BLaER1 treated with 17β-estradiol and CSF1 and Interleukin-3, amounts not matched to agents 10 nM and 100 nM (cell line): ENCODE data around the gene SIRT2.
"Not testable (repeated sequence)": the region's sequence is repeated elsewhere in the genome, so short reads cannot be mapped to it uniquely, and the experiment has no call there.

Experiments used
- H3K27ac ChIP-seq, 11 experiments: shearing (Covaris generic); formaldehyde crosslinking; 2 replicates each; pipeline ENCODE4 v1.8.1; 2022
- H3K27me3 ChIP-seq, 11 experiments: shearing (Covaris generic); formaldehyde crosslinking; 2 replicates each; pipeline ENCODE4 v1.8.1; 2022
- H3K36me3 ChIP-seq, 11 experiments: shearing (Covaris generic); formaldehyde crosslinking; 2 replicates each; pipeline ENCODE4 v1.8.1; 2022
- H3K4me1 ChIP-seq, 10 experiments: shearing (Covaris generic); formaldehyde crosslinking; 2 replicates each; pipeline ENCODE4 v1.8.1; 2022
- H3K4me2 ChIP-seq, 11 experiments: shearing (Covaris generic); formaldehyde crosslinking; 2 replicates each; pipeline ENCODE4 v1.8.1; 2022
- H3K4me3 ChIP-seq, 10 experiments: shearing (Covaris generic); formaldehyde crosslinking; 2 replicates each; pipeline ENCODE4 v1.8.1; 2022
- H3K9ac ChIP-seq, 11 experiments: shearing (Covaris generic); formaldehyde crosslinking; 2 replicates each; pipeline ENCODE4 v1.8.1; 2022
- H3K9me3 ChIP-seq, 11 experiments: shearing (Covaris generic); formaldehyde crosslinking; replicated peaks in 1 of 11; 2 replicates each; pipeline ENCODE4 v1.8.1; 2022
- H4K20me1 ChIP-seq, 11 experiments: shearing (Covaris generic); formaldehyde crosslinking; 2 replicates each; pipeline ENCODE4 v1.8.1; 2022
- Cebpa-rat ChIP-seq, 11 experiments: shearing (Covaris generic); IDR thresholded peaks; 2 replicates each; pipeline ENCODE4 v1.8.1; 2022

Gene SIRT2

GRCh38 chr19:38880076-38880881, 19.1 kb downstream of the SIRT2 start:
- H3K27me3 ChIP-seq: no peaks in the 10 kb centered on the region
- no peaks in the 10 kb centered on the region for H4K20me1 ChIP-seq
- H3K27ac ChIP-seq: peak overlapping the region in 5 of 11 experiments; percentile 56 to 97 (median 86); a peak in 8 of 22 replicates
- H3K4me1 ChIP-seq: peaks cover 37 to 86% (median 76%) of the 10 kb centered on the region in 10 experiments
- H3K36me3 ChIP-seq: peaks cover 0 to 42% (median 11%) of the 10 kb centered on the region in 11 experiments; a peak in 13 of 22 replicates
- H3K4me2 ChIP-seq: peak overlapping the region in 8 of 11 experiments; percentile 91 to 99 (median 96); a peak in 15 of 22 replicates
- TF ChIP-seq Cebpa-rat (IDR thresholded peaks at IDR 0.05): no peak
- peak overlapping the region in 3 of 11 experiments; percentile 82 to 85 (median 83); a peak in 5 of 22 replicates for H3K9ac ChIP-seq
- H3K4me3 ChIP-seq: no peak overlapping the region
- H3K9me3 ChIP-seq: no peaks in the 10 kb centered on the region

GRCh38 chr19:38879400-38879751, 20.0 kb downstream of the SIRT2 start:
- Histone ChIP-seq H3K4me1 (peaks cover 37 to 87% (median 76%) of the 10 kb centered on the region in 10 experiments), H3K9me3 (no peaks in the 10 kb centered on the region), H3K27ac (peak overlapping the region in 10 of 11 experiments; percentile 84 to 97 (median 91); a peak in 19 of 22 replicates), H3K36me3 (peaks cover 0 to 34% (median 11%) of the 10 kb centered on the region in 11 experiments; a peak in 13 of 22 replicates), H4K20me1 (no peaks in the 10 kb centered on the region), H3K9ac (peak overlapping the region in 9 of 11 experiments; percentile 73 to 86 (median 82); a peak in 16 of 22 replicates), H3K27me3 (no peaks in the 10 kb centered on the region), H3K4me3 (peak overlapping the region in 4 of 10 experiments; percentile 46 to 53 (median 50); a peak in 6 of 20 replicates), H3K4me2 (peak overlapping the region in 10 of 11 experiments; percentile 88 to 99 (median 96); a peak in 20 of 22 replicates)
- TF ChIP-seq Cebpa-rat (IDR thresholded peaks at IDR 0.05): no peak

- peak overlapping the region in 9 of 10 experiments; percentile 44 to 66 (median 51); a peak in 18 of 20 replicates for H3K4me3 ChIP-seq
- H3K4me2 ChIP-seq: peak overlapping the region; percentile 87 to 99 (median 96)
- no peaks in the 10 kb centered on the region for H4K20me1 ChIP-seq
- peaks cover 0 to 32% (median 11%) of the 10 kb centered on the region in 11 experiments; a peak in 13 of 22 replicates for H3K36me3 ChIP-seq
- no peaks in the 10 kb centered on the region for H3K27me3 ChIP-seq
- no peak for TF ChIP-seq Cebpa-rat (IDR thresholded peaks at IDR 0.05)
- peaks cover 37 to 90% (median 79%) of the 10 kb centered on the region in 10 experiments for H3K4me1 ChIP-seq
- peak overlapping the region; percentile 78 to 97 (median 90) for H3K27ac ChIP-seq
- peak overlapping the region; percentile 73 to 86 (median 83) for H3K9ac ChIP-seq
- no peaks in the 10 kb centered on the region for H3K9me3 ChIP-seq
These were observed 20.6 kb downstream of the SIRT2 start for GRCh38 chr19:38878575-38879399.

- peak within 1 kb of the TSS; percentile 78 to 97 (median 90) for H3K27ac ChIP-seq
- peak within 1 kb of the TSS; percentile 87 to 99 (median 96) for H3K4me2 ChIP-seq
- peaks cover 0 to 26% (median 10%) of the 10 kb centered on the region in 11 experiments; a peak in 11 of 22 replicates for H3K36me3 ChIP-seq
- peak within 1 kb of the TSS; percentile 73 to 86 (median 83) for H3K9ac ChIP-seq
- H4K20me1 ChIP-seq: no peaks in the 10 kb centered on the region
- peak within 1 kb of the TSS; percentile 40 to 66 (median 50) for H3K4me3 ChIP-seq
- H3K27me3 ChIP-seq: no peaks in the 10 kb centered on the region
- no peaks in the 10 kb centered on the region for H3K9me3 ChIP-seq
- TF ChIP-seq Cebpa-rat (IDR thresholded peaks at IDR 0.05): no peak
- peaks cover 37 to 90% (median 80%) of the 10 kb centered on the region in 10 experiments for H3K4me1 ChIP-seq
These were observed 21.4 kb downstream of the SIRT2 start, which contains the start of gene RINL for GRCh38 chr19:38877781-38878574. Gene RINL, minus strand, starts transcription at chr19:38878275. Its CDS starts 1,533 bp downstream, at chr19:38876742.

GRCh38 chr19:38875656-38876395, 23.6 kb downstream of the SIRT2 start:
- H3K4me2 ChIP-seq: peak overlapping the region in 10 of 11 experiments; percentile 88 to 99 (median 96); a peak in 20 of 22 replicates
- H4K20me1 ChIP-seq: no peaks in the 10 kb centered on the region
- H3K9ac ChIP-seq: no peak overlapping the region
- H3K27me3 ChIP-seq: no peaks in the 10 kb centered on the region
- H3K27ac ChIP-seq: peak overlapping the region in 3 of 11 experiments; percentile 10 to 97 (median 58); a peak in 2 of 22 replicates
- TF ChIP-seq Cebpa-rat (IDR thresholded peaks at IDR 0.05): no peak
- no peak overlapping the region for H3K4me3 ChIP-seq
- H3K36me3 ChIP-seq: peaks cover 0 to 5% (median 0%) of the 10 kb centered on the region in 11 experiments; a peak in 2 of 22 replicates
- H3K4me1 ChIP-seq: peaks cover 39 to 87% (median 81%) of the 10 kb centered on the region in 10 experiments
- H3K9me3 ChIP-seq: no peaks in the 10 kb centered on the region

- H3K4me2 ChIP-seq: peak overlapping the region in 5 of 11 experiments; percentile 19 to 59 (median 34); a peak in 7 of 22 replicates
These were observed 26.0 kb downstream of the SIRT2 start for GRCh38 chr19:38873400-38873799.

GRCh38 chr19:38870612-38871011, 28.8 kb downstream of the SIRT2 start:
- H3K9ac ChIP-seq: peak overlapping the region in 3 of 11 experiments; percentile 42 to 72 (median 66); a peak in 2 of 22 replicates
- no peak for TF ChIP-seq Cebpa-rat (IDR thresholded peaks at IDR 0.05)
- H3K4me2 ChIP-seq: peak overlapping the region; percentile 85 to 99 (median 95)
- H3K36me3 ChIP-seq: no peaks in the 10 kb centered on the region
- no peaks in the 10 kb centered on the region for H3K27me3 ChIP-seq
- H3K27ac ChIP-seq: peak overlapping the region in 5 of 11 experiments; percentile 24 to 63 (median 55); a peak in 4 of 22 replicates
- H3K4me3 ChIP-seq: peak overlapping the region in 3 of 10 experiments; percentile 57 to 65 (median 57); a peak in 4 of 20 replicates
- peaks cover 51 to 84% (median 75%) of the 10 kb centered on the region in 10 experiments for H3K4me1 ChIP-seq
- no peaks in the 10 kb centered on the region for H3K9me3 ChIP-seq
- H4K20me1 ChIP-seq: no peaks in the 10 kb centered on the region

More at GRCh38 chr19:38873400-38873799, 26.0 kb downstream of the SIRT2 start:
- not testable (repeated sequence) for H3K9ac ChIP-seq, H3K36me3 ChIP-seq, H3K4me3 ChIP-seq, H4K20me1 ChIP-seq, H3K9me3 ChIP-seq, H3K27me3 ChIP-seq
- H3K27ac ChIP-seq: peak overlapping the region in 1 of 11 experiments; percentile 18; a peak in 1 of 22 replicates
- peaks cover 51 to 87% (median 81%) of the 10 kb centered on the region in 10 experiments for H3K4me1 ChIP-seq
